ENCODE measurements around the gene CPN1.

The CPN1 gene

DNA sequence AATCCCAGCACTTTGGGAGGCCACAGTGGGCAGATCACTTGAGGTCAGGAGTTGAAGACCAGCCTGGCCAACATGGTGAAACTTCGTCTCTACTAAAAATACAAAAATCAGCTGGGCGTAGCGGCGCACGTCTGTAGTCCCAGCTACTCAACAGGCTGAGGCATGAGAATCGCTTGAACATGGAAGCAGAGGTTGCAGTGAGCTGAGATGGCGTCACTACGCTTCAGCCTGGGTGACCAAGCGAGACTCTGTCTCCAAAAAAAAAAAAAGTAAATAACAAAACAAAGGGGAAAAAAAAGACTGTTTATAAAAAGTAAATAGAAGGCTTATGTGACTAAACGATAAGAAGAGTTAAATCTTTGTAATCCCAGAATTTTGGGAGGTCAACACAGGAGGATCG is 56.9 kb downstream of the CPN1 start:
- no peak for TF ChIP-seq ZFX (IDR thresholded peaks at IDR 0.05; ENCODE audit: borderline replicate concordance)
- TF ChIP-seq, protein P1, sequence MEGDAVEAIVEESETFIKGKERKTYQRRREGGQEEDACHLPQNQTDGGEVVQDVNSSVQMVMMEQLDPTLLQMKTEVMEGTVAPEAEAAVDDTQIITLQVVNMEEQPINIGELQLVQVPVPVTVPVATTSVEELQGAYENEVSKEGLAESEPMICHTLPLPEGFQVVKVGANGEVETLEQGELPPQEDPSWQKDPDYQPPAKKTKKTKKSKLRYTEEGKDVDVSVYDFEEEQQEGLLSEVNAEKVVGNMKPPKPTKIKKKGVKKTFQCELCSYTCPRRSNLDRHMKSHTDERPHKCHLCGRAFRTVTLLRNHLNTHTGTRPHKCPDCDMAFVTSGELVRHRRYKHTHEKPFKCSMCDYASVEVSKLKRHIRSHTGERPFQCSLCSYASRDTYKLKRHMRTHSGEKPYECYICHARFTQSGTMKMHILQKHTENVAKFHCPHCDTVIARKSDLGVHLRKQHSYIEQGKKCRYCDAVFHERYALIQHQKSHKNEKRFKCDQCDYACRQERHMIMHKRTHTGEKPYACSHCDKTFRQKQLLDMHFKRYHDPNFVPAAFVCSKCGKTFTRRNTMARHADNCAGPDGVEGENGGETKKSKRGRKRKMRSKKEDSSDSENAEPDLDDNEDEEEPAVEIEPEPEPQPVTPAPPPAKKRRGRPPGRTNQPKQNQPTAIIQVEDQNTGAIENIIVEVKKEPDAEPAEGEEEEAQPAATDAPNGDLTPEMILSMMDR (IDR thresholded peaks at IDR 0.05) = no peak
- no peak overlapping the region for H3K27ac ChIP-seq

DNA sequence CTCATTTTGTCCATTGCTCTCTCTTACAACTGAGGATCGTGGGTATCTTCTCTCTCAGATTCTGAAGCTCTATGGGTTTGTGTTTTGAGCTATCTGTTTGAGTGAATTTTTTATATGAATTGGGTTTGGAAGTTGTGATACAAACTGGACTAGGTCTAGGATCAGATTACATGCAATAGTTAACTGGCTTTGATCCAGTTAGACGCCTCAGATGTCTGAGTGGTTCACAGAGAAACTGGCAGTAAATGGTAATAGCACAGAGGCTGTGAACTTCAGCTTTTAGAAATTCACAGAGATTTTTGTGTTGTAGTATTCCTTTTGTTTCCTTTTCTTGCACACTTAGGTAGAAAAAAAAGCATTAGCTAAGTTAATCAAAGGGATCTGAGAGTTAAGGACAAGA is 59.3 kb downstream of the CPN1 start:
- no peak overlapping the region; the same call in 1 of the 2 replicates for H3K27ac ChIP-seq

DNA sequence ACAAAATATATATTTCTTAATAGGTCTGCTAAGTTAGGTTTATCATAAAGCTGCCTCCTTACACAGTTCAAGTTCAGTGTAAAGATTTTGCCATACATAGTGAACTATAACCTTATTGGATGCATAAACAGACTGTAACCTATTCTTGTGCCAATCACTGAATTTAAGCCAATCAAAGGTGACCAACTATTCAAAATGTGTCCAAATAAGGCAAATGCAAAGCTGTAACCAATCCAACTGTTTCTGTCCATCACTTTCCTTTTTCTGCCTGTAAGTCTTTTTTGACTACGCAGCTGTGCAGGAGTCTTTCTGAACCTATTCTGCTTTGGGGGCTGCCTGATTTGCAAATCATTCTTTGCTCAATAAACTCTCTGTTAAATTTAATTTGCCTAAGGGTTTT is 60.3 kb downstream of the CPN1 start:
- no peak for TF ChIP-seq ZFX (IDR thresholded peaks at IDR 0.05; ENCODE audit: borderline replicate concordance)
- TF ChIP-seq, protein P1 (IDR thresholded peaks at IDR 0.05) = no peak
- peak overlapping the region; percentile 75 for H3K27ac ChIP-seq

More for the DNA sequence above, 59.3 kb downstream of the CPN1 start:
- TF ChIP-seq, protein P1 (IDR thresholded peaks at IDR 0.05) = no peak
- TF ChIP-seq ZFX (IDR thresholded peaks at IDR 0.05; ENCODE audit: borderline replicate concordance) = no peak

DNA sequence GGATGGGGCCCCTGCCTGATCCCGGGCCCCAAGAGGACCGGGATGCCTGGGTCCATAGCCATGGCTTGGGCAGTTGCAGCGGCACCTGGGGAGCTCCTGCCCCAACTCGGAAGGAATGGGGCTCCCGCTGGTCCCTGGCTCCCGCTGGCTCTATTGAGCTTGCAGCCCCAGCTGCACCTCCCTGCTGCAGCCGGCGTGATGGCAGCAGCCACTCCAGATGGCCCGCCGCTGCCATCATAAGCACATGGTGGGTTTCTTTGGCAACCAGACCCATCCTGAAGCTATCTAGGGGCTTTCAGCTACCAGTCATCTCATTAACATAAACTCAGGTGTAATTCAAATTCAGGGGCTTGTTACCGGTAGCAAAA is 60.8 kb downstream of the CPN1 start:
- TF ChIP-seq ZFX (IDR thresholded peaks at IDR 0.05; ENCODE audit: borderline replicate concordance) = no peak
- TF ChIP-seq, protein P1 (IDR thresholded peaks at IDR 0.05) = no peak
- peak overlapping the region; percentile 75 for H3K27ac ChIP-seq

DNA sequence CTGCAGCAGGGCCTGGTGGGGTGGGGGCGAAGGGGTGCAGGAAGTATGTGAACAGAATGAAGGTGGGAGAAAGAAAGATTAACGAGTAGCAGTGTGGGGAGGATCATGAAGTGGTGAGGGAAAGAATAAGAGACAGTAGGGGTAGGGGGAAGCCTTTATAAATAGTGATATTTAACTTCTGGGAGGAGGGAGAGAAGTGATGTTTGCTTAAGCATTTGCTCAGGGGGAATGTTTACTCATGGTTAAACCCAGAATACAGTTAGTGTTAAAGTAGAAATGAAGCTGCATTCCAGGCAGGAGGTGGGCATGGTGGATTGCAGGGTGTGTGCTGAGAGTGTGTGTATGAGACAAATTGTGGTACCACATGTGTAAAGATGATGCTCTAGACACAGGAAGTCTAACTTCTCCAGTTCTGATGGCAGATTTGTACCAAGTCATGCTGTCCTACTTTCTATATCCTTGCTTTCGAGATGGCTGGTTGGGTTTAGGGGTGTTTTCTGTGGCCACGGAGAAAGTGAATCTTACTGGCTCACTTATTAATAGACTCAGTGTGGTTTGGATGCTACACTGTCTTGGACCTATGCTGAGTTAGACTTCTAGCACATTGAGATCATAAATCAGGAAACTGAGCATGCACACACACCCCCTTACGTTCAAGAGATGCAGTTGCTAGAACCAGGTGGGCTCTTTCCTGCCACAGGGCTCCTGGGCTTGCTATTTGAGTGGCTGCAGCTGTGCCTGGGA is 61.4 kb downstream of the CPN1 start:
- H3K27ac ChIP-seq = peak overlapping the region; percentile 75
- TF ChIP-seq, protein P1 (IDR thresholded peaks at IDR 0.05) = no peak
- no peak for TF ChIP-seq ZFX (IDR thresholded peaks at IDR 0.05; ENCODE audit: borderline replicate concordance)

DNA sequence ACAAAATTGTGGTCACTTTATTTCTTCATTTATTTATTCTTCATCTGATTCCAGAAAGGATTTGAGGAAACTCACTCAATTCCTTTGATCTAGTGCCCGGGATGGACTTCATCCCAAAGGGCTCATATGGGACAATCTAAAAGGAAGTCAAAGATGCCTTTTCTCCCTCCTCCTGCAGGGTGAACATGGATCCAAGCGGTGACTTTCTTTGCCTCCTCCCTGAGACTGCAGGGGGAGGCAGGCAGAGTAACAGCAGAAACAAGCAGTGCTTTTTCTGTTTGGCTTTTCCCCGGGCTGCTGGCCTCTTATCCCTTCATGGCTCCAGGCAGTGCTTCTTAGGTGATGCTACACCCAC is 61.9 kb downstream of the CPN1 start:
- no peak for TF ChIP-seq ZFX (IDR thresholded peaks at IDR 0.05; ENCODE audit: borderline replicate concordance)
- TF ChIP-seq, protein P1 (IDR thresholded peaks at IDR 0.05) = peak; percentile 28
- H3K27ac ChIP-seq = peak overlapping the region; percentile 75

DNA sequence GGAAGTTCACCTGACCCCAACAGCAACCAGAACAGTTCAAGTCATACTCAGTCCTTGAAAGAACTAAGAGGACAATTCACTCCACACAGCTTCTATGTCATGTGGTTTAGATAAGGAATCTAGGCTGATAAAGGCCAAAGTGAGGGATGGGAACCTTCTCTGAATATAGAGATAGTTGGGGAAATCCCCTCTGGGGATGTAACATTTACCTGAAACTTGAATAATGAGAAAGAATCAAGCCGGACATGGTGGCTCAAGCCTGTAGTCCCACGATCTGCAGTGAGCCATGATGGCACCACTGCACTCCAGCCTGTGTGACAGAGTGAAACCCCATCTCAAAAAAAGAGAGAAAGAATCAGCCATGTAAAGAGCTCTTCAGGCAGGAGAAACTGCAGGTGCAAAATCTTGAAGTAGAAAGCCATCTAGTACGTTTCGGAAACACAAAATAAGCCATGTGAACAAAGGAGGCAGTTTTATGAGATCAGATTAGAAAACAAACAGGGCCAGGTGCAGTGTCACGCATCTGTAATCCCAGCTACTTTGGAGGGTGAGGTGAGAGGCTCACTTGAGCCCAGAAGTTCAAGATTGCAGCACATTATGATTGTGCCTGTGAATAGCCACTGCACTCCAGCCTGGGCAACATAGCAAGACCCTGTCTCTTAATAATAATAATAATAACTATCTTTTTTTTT is 67.5 kb downstream of the CPN1 start:
- no peak for TF ChIP-seq ZFX (IDR thresholded peaks at IDR 0.05; ENCODE audit: borderline replicate concordance)
- TF ChIP-seq, protein P1 (IDR thresholded peaks at IDR 0.05) = no peak
- no peak overlapping the region for H3K27ac ChIP-seq
